ENCODE measurements around the gene LSAMP. TPM values are rescaled to one million over a fixed set of nuclear protein-coding genes. Genes with fewer than 3 reads are reported as not detected.

Gene LSAMP
- total RNA-seq, 1 experiment from 2014 or later = 3.1 TPM

DNA sequence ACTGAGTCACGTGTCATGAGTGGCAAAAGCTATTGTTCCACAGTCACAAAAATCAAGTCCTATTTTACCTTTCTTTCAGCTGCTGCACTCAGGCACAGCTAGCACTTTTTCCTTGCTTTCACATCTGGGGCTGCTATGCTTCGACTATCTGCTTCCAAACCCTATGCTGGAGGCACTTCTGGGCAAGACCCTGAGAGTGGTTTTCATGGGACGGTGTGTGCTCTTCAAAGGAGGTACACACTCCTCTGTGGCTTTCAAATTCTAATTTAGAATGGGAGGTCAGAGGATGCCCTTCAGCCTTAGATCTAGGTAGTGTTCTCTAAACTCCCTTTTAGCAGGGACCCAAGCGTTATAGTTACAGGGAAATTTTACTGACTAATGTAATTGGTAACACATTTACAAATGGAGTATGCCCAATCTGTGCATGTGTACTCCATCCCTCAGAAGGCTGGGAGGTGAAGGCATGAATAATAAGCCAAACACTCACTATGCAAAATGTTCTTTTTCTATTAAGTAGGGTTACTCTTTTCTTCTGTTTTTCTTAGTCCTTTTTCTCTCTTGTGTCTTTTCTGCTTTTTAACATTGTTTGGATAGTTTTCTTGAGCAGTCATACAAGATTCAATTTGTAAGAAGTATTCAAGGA, 188.3 kb downstream of the LSAMP start:
- no peak for DNase-seq (ENCODE audit: low read depth, low spot score)
- no peak for TF ChIP-seq TCF7L2 (IDR thresholded peaks at IDR 0.05; ENCODE audit: low read depth, low read length)
- CTCF ChIA-PET = no interaction called here
- no TSS peak for BruUV-seq (replicated peaks)
- H3K4me3 ChIP-seq (ENCODE audit: low read depth in 2 of 2, low read length in 2 of 2) = no peak overlapping the region
- no peaks in the 10 kb centered on the region for H3K9me3 ChIP-seq (ENCODE audit: control insufficient read depth, insufficient read depth, low read depth, low read length)
- intact Hi-C loops (cut with micrococcal nuclease; ENCODE audit: unreplicated experiment) = no loop called here
- no peaks in the 10 kb centered on the region for H3K4me1 ChIP-seq (ENCODE audit: control insufficient read depth, insufficient read depth, low read length)
- H3K27ac ChIP-seq (ENCODE audit: low read length) = no peak overlapping the region
- no peaks in the 10 kb centered on the region for H3K36me3 ChIP-seq (ENCODE audit: control insufficient read depth, insufficient read depth, low read length)
- in situ Hi-C loops (cut with HindIII; ENCODE audit: low pct_unique_long_range_greater_than_20kb, low sequenced_read_pairs) = no loop called here
- no peaks in the 10 kb centered on the region for H3K27me3 ChIP-seq (ENCODE audit: control insufficient read depth, insufficient read depth, low read length)
- no peak for ATAC-seq
- POLR2A ChIA-PET = no interaction called here

DNA sequence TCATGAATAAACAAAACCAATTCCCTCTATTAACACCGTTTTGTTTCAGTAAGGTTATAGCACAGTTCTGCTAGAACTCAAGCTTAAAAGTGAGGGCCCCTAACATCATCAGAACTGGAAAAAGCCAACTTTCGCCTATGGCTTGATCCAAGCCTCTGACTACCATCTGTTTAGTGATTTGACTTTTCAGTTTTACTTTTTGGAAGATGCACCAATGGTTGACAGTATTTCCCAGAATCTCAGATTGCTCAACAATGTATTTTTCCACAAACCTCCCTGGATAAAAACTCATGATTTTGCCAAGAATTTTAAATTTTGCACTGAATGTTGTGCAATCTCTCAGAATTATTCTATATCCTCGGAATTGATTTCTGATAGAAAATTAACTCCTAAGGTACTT, 190.7 kb downstream of the LSAMP start:
- DNase-seq (ENCODE audit: low read depth, low spot score) (no peak), ATAC-seq (no peak)
- ChIA-PET CTCF (no interaction called here), POLR2A (no interaction called here)
- in situ Hi-C loops (cut with HindIII; ENCODE audit: low pct_unique_long_range_greater_than_20kb, low sequenced_read_pairs) (no loop called here), intact Hi-C loops (cut with micrococcal nuclease; ENCODE audit: unreplicated experiment) (no loop called here)
- no peak overlapping the region for H3K27ac ChIP-seq (ENCODE audit: low read length)
- H3K4me3 ChIP-seq (ENCODE audit: low read depth in 2 of 2, low read length in 2 of 2) = no peak overlapping the region
- H3K4me1 ChIP-seq (ENCODE audit: control insufficient read depth, insufficient read depth, low read length) = no peaks in the 10 kb centered on the region
- no peak for TF ChIP-seq SIN3A (IDR thresholded peaks at IDR 0.05; ENCODE audit: borderline replicate concordance, insufficient read depth, low read depth, low read length)
- no peaks in the 10 kb centered on the region for H3K27me3 ChIP-seq (ENCODE audit: control insufficient read depth, insufficient read depth, low read length)
- H3K9me3 ChIP-seq (ENCODE audit: control insufficient read depth, insufficient read depth, low read depth, low read length) = no peaks in the 10 kb centered on the region
- no peaks in the 10 kb centered on the region for H3K36me3 ChIP-seq (ENCODE audit: control insufficient read depth, insufficient read depth, low read length)
- no TSS peak for BruUV-seq (replicated peaks)

DNA sequence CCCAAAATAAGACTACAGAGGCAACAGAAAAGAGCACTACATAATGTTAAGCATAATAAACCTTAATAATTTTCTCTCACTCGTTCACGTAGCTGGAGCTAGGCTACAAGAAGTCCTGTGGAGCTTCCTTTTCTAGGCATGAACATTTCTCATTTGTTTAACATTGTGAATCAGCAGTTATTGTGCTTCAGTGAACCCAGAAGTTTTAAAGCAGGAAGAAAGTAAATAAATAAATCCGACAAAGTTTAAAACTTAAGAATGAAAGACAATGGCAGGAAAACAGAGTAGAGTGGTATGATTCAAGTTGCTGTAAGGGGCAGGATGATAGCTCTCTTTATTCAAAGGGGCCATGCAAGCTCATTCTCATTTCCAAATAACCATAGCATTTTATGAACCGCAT, 191.8 kb downstream of the LSAMP start:
- in situ Hi-C loops (cut with HindIII; ENCODE audit: low pct_unique_long_range_greater_than_20kb, low sequenced_read_pairs) = no loop called here
- no peak overlapping the region; the same call in 1 of the 2 replicates for H3K27ac ChIP-seq (ENCODE audit: low read length)
- ChIA-PET CTCF (no interaction called here), POLR2A (no interaction called here)
- no peaks in the 10 kb centered on the region for H3K4me1 ChIP-seq (ENCODE audit: control insufficient read depth, insufficient read depth, low read length)
- H3K27me3 ChIP-seq (ENCODE audit: control insufficient read depth, insufficient read depth, low read length) = no peaks in the 10 kb centered on the region
- DNase-seq (ENCODE audit: low read depth, low spot score) (no peak), ATAC-seq (no peak)
- no peaks in the 10 kb centered on the region for H3K36me3 ChIP-seq (ENCODE audit: control insufficient read depth, insufficient read depth, low read length)
- no peak overlapping the region for H3K4me3 ChIP-seq (ENCODE audit: low read depth in 2 of 2, low read length in 2 of 2)
- no TSS peak for BruUV-seq (replicated peaks)
- TF ChIP-seq, protein P1, sequence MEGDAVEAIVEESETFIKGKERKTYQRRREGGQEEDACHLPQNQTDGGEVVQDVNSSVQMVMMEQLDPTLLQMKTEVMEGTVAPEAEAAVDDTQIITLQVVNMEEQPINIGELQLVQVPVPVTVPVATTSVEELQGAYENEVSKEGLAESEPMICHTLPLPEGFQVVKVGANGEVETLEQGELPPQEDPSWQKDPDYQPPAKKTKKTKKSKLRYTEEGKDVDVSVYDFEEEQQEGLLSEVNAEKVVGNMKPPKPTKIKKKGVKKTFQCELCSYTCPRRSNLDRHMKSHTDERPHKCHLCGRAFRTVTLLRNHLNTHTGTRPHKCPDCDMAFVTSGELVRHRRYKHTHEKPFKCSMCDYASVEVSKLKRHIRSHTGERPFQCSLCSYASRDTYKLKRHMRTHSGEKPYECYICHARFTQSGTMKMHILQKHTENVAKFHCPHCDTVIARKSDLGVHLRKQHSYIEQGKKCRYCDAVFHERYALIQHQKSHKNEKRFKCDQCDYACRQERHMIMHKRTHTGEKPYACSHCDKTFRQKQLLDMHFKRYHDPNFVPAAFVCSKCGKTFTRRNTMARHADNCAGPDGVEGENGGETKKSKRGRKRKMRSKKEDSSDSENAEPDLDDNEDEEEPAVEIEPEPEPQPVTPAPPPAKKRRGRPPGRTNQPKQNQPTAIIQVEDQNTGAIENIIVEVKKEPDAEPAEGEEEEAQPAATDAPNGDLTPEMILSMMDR (IDR thresholded peaks at IDR 0.05) = no peak
- TF ChIP-seq POLR2AphosphoS5 (IDR thresholded peaks at IDR 0.05; ENCODE audit: low read depth, low read length) = no peak
- TF ChIP-seq TCF7L2 (IDR thresholded peaks at IDR 0.05; ENCODE audit: low read depth, low read length) = no peak
- TF ChIP-seq, protein P2, sequence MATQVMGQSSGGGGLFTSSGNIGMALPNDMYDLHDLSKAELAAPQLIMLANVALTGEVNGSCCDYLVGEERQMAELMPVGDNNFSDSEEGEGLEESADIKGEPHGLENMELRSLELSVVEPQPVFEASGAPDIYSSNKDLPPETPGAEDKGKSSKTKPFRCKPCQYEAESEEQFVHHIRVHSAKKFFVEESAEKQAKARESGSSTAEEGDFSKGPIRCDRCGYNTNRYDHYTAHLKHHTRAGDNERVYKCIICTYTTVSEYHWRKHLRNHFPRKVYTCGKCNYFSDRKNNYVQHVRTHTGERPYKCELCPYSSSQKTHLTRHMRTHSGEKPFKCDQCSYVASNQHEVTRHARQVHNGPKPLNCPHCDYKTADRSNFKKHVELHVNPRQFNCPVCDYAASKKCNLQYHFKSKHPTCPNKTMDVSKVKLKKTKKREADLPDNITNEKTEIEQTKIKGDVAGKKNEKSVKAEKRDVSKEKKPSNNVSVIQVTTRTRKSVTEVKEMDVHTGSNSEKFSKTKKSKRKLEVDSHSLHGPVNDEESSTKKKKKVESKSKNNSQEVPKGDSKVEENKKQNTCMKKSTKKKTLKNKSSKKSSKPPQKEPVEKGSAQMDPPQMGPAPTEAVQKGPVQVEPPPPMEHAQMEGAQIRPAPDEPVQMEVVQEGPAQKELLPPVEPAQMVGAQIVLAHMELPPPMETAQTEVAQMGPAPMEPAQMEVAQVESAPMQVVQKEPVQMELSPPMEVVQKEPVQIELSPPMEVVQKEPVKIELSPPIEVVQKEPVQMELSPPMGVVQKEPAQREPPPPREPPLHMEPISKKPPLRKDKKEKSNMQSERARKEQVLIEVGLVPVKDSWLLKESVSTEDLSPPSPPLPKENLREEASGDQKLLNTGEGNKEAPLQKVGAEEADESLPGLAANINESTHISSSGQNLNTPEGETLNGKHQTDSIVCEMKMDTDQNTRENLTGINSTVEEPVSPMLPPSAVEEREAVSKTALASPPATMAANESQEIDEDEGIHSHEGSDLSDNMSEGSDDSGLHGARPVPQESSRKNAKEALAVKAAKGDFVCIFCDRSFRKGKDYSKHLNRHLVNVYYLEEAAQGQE (IDR thresholded peaks at IDR 0.05; ENCODE audit: insufficient read depth in 1 of 2, low read depth in 2 of 2, low read length in 1 of 2) = no peak
- TF ChIP-seq SIN3A (IDR thresholded peaks at IDR 0.05; ENCODE audit: borderline replicate concordance, insufficient read depth, low read depth, low read length) = no peak
- intact Hi-C loops (cut with micrococcal nuclease; ENCODE audit: unreplicated experiment) = no loop called here
- no peaks in the 10 kb centered on the region for H3K9me3 ChIP-seq (ENCODE audit: control insufficient read depth, insufficient read depth, low read depth, low read length)
